Endodermal cell (in vitro differentiated cells): ENCODE results near the gene KATNBL1. TPM values are rescaled to one million over a fixed set of nuclear protein-coding genes. Genes with fewer than 3 reads are reported as not detected.

Experiments
- DNase-seq: peaks from one replicate; pipeline ENCODE4 v3.0.0-alpha.2; 2017
- H3K27ac ChIP-seq: 2 replicates; pipeline ENCODE4 v1.5.1; 2013; ENCODE audit warnings: mild to moderate bottlenecking, low read depth, low read length, moderate library complexity
- H3K27me3 ChIP-seq: 2 replicates; pipeline ENCODE4 v1.6.1; 2013; ENCODE audit warnings: mild to moderate bottlenecking, low read length, moderate library complexity; ENCODE audit not compliant: insufficient read depth, control insufficient read depth, poor library complexity, severe bottlenecking
- H3K36me3 ChIP-seq: 2 replicates; pipeline ENCODE4 v1.7.0; 2013; ENCODE audit warnings: mild to moderate bottlenecking, low read length, moderate library complexity; ENCODE audit not compliant: control insufficient read depth, insufficient read depth
- H3K4me1 ChIP-seq: one replicate; pipeline ENCODE4 v1.7.0; 2013; ENCODE audit warnings: low read length; ENCODE audit not compliant: control insufficient read depth, insufficient read depth
- H3K4me3 ChIP-seq: 2 replicates; pipeline ENCODE4 v1.5.1; 2013; ENCODE audit warnings: mild to moderate bottlenecking, low read length, moderate library complexity
- H3K9ac ChIP-seq: 2 replicates; pipeline ENCODE4 v1.6.1; 2013; ENCODE audit warnings: mild to moderate bottlenecking, low read length, moderate library complexity; ENCODE audit not compliant: poor library complexity, severe bottlenecking; ENCODE audit errors: extremely low read depth
- H3K9me3 ChIP-seq: 2 replicates; pipeline ENCODE4 v1.6.1; 2013; ENCODE audit warnings: mild to moderate bottlenecking, low read length, moderate library complexity; ENCODE audit not compliant: control insufficient read depth
- H3K27ac Mint-ChIP-seq: 2 replicates; pipeline ENCODE4 v1.8.0; 2020; ENCODE audit warnings: mixed read lengths
- H3K27me3 Mint-ChIP-seq: 2 replicates; pipeline ENCODE4 v1.8.0; 2021; ENCODE audit warnings: mild to moderate bottlenecking, mixed read lengths; ENCODE audit not compliant: insufficient read depth
- H3K36me3 Mint-ChIP-seq: 2 replicates; pipeline ENCODE4 v1.8.0; 2020; ENCODE audit warnings: low read depth, mixed read lengths
- H3K4me1 Mint-ChIP-seq: 2 replicates; pipeline ENCODE4 v1.8.0; 2020; ENCODE audit warnings: mixed read lengths
- H3K4me3 Mint-ChIP-seq: 2 replicates; pipeline ENCODE4 v1.8.0; 2020; ENCODE audit warnings: mild to moderate bottlenecking, moderate library complexity, mixed read lengths
- H3K9me3 Mint-ChIP-seq: 2 replicates; pipeline ENCODE4 v1.8.0; 2020; ENCODE audit warnings: mild to moderate bottlenecking, mixed read lengths
- CTCF ChIP-seq: fragments of 200-600 bp; sonication (generic); conservative IDR thresholded peaks from 2 replicates; pipeline ENCODE4 v1.5.0; 2021; ENCODE audit warnings: antibody characterized with exemption, mild to moderate bottlenecking
- WGBS, 2 experiments: methylation state at CpG; one replicate each; pipeline versions ENCODE4 v1.1.5 to v1.1.7; 2013; ENCODE audit warnings: missing lambda C conversion rate in 2 of 2, mixed read lengths in 1 of 2; ENCODE audit not compliant: insufficient coverage in 1 of 2, insufficient read length in 1 of 2; 5-methylcytosine and 5-hydroxymethylcytosine counted together
- total RNA-seq, 2 donors: library from RNA; stranded (reverse); fragmentation: NEBNext Ultra II Directional in 1 of 2; extraction: Animal tissue kit (Norgen Biotek cat#: 25700) in 1 of 2; gene quantifications; 2 replicates in 1 of 2; 3 replicates in 1 of 2; pipeline ENCODE4 v1.2.1, GENCODE V29; 2021

Gene KATNBL1
- total RNA-seq, 2 donors from 2014 or later = 54.3 to 71.8 TPM

GRCh38 chr15:34107315-34107714 lies 102.6 kb downstream of the KATNBL1 start:
- H3K4me3 Mint-ChIP-seq = no peak overlapping the region
- 97% methylated on average over 2 of the region's 2 CpGs; no CpG with 5 or more reads in 1 of the 2 experiments for WGBS, 2 experiments
- peaks cover 6% of the 10 kb centered on the region for H3K4me1 Mint-ChIP-seq
- peaks cover 4% of the 10 kb centered on the region for H3K36me3 Mint-ChIP-seq
- no peak for DNase-seq
- no peaks in the 10 kb centered on the region for H3K36me3 ChIP-seq
- no peaks in the 10 kb centered on the region for H3K4me1 ChIP-seq
- TF ChIP-seq CTCF = no peak
- no peak overlapping the region for H3K27ac ChIP-seq
- no peak overlapping the region for H3K27ac Mint-ChIP-seq
- no peaks in the 10 kb centered on the region for H3K9me3 ChIP-seq
- no peaks in the 10 kb centered on the region for H3K27me3 Mint-ChIP-seq
- H3K9me3 Mint-ChIP-seq = no peaks in the 10 kb centered on the region
- no peak overlapping the region for H3K9ac ChIP-seq
- no peaks in the 10 kb centered on the region for H3K27me3 ChIP-seq
- H3K4me3 ChIP-seq = no peak overlapping the region

DNA sequence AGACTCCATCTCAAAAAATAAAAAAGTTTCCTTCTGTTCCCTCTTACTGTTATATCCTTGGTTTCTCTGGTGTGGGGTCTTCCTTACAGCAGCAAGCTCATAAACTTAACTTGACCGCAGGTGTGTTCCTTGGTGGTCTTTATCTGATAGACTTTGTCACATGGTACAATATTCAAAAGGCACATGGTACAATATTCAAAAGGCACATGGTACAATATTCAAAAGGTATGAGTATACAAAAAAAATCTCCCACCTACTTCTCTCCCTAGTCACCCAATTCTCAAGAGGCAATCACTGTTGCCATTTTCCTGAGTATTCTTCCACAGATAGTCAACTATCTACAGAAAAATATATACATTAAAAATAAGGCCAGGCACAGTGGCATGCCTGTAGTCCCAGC lies 103.5 kb downstream of the KATNBL1 start:
- Histone ChIP-seq H3K9ac (no peak overlapping the region), H3K4me3 (no peak overlapping the region), H3K36me3 (no peaks in the 10 kb centered on the region), H3K27ac (no peak overlapping the region), H3K27me3 (no peaks in the 10 kb centered on the region), H3K4me1 (no peaks in the 10 kb centered on the region), H3K9me3 (no peaks in the 10 kb centered on the region)
- Mint-ChIP-seq H3K36me3 (peaks cover 4% of the 10 kb centered on the region), H3K27ac (no peak overlapping the region), H3K4me3 (no peak overlapping the region), H3K9me3 (no peaks in the 10 kb centered on the region), H3K4me1 (peaks cover 10% of the 10 kb centered on the region), H3K27me3 (no peaks in the 10 kb centered on the region)
- no peak for DNase-seq
- TF ChIP-seq CTCF = no peak
- 82% methylated on average over 1 of the region's 1 CpG; no CpG with 5 or more reads in 1 of the 2 experiments for WGBS, 2 experiments

- no peak for TF ChIP-seq CTCF
- H3K27me3 Mint-ChIP-seq = no peaks in the 10 kb centered on the region
- peak overlapping the region; percentile 100 for H3K27ac Mint-ChIP-seq
- Histone ChIP-seq H3K4me1 (no peaks in the 10 kb centered on the region), H3K27ac (peak overlapping the region; percentile 18), H3K36me3 (no peaks in the 10 kb centered on the region), H3K9ac (peak overlapping the region; percentile 52), H3K27me3 (no peaks in the 10 kb centered on the region), H3K9me3 (no peaks in the 10 kb centered on the region), H3K4me3 (peak overlapping the region; percentile 97)
- WGBS, 2 experiments = 35 to 44% methylated on average over 23 to 29 of the region's 29 CpGs
- peak overlapping the region; percentile 100 for H3K4me3 Mint-ChIP-seq
- no peaks in the 10 kb centered on the region for H3K9me3 Mint-ChIP-seq
- no peak for DNase-seq
- H3K4me1 Mint-ChIP-seq = peaks cover 12% of the 10 kb centered on the region
- H3K36me3 Mint-ChIP-seq = peaks cover 4% of the 10 kb centered on the region
These were observed 107.5 kb downstream of the KATNBL1 start for GRCh38 chr15:34102175-34102925.
